ENCODE data around the gene LPXN.

DNA sequence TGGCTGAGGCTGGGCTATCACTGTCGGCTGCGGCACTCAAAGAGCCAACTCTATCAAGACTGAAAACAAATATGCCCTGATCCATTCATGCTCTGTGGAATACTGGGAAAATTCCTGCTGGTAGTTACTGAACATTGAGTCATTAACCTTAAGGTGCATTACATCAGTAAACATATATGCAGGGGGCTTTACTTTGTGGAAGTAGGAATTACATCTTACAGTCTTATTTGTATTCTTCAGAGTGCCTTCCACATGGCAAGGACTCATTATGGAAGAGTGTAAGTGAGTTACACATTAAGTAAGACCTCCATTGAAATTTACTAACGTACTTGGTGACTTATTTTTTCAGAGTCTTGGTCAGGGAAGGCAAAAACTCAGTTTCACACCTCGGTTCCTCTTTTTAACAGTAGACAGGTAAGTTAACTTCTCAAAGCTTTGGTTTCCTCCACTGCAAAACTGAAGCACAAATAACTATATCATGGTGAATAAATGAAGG is 72.2 kb downstream of the LPXN start:
- TF ChIP-seq, protein P1, sequence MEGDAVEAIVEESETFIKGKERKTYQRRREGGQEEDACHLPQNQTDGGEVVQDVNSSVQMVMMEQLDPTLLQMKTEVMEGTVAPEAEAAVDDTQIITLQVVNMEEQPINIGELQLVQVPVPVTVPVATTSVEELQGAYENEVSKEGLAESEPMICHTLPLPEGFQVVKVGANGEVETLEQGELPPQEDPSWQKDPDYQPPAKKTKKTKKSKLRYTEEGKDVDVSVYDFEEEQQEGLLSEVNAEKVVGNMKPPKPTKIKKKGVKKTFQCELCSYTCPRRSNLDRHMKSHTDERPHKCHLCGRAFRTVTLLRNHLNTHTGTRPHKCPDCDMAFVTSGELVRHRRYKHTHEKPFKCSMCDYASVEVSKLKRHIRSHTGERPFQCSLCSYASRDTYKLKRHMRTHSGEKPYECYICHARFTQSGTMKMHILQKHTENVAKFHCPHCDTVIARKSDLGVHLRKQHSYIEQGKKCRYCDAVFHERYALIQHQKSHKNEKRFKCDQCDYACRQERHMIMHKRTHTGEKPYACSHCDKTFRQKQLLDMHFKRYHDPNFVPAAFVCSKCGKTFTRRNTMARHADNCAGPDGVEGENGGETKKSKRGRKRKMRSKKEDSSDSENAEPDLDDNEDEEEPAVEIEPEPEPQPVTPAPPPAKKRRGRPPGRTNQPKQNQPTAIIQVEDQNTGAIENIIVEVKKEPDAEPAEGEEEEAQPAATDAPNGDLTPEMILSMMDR (IDR thresholded peaks at IDR 0.05): no peak
- no peak for TF ChIP-seq POLR2A (IDR thresholded peaks at IDR 0.05)
